SK-N-SH (cell line): Measurements from ENCODE around the gene CDC37. TPM values are rescaled to one million over a fixed set of nuclear protein-coding genes. Genes with fewer than 3 reads are reported as not detected.

Source experiments
- CTCF ChIA-PET: fragments of 300-600, 350-600 bp; formaldehyde crosslinking; extraction: SDS; loops from one replicate; lab custom pipeline; 2021; lab: Yijun Ruan, JAX
- POLR2A ChIA-PET: fragments of 350-600 bp; sonication (Branson Sonifier 250); formaldehyde crosslinking; extraction: SDS; loops from one replicate; lab custom pipeline; 2020; ENCODE audit warnings: antibody characterized with exemption, inconsistent platforms; lab: Yijun Ruan, JAX
- DNase-seq: peaks from one replicate; pipeline ENCODE4 v3.0.0; 2012
- H2AFZ ChIP-seq: fragments of 200-600 bp; sonication (generic); 2 replicates; pipeline ENCODE4 v1.8.1; 2016; ENCODE audit warnings: antibody characterized with exemption, mild to moderate bottlenecking, low read depth
- H3F3A ChIP-seq: fragments of 200-600 bp; sonication (generic); replicated peaks from 2 replicates; pipeline ENCODE3; 2016; ENCODE audit warnings: antibody characterized with exemption, mild to moderate bottlenecking; ENCODE audit not compliant: insufficient read depth
- H3K27ac ChIP-seq, 2 experiments: fragments of 200-500 bp in 1 of 2; fragments of 200-600 bp in 1 of 2; sonication (Bioruptor generic) in 1 of 2; sonication (generic), shearing (Covaris generic) in 1 of 2; 2 replicates each; pipeline versions ENCODE4 v1.5.1 to v1.6.1; 2014 to 2016; ENCODE audit warnings: low read depth in 2 of 2, inconsistent platforms in 1 of 2, low read length in 1 of 2, mild to moderate bottlenecking in 1 of 2, mixed read lengths in 1 of 2
- H3K27me3 ChIP-seq: fragments of 200-600 bp; sonication (generic), shearing (Covaris generic); 2 replicates; pipeline ENCODE4 v1.6.1; 2016; ENCODE audit warnings: mixed run types; ENCODE audit not compliant: insufficient read depth
- H3K36me3 ChIP-seq, 2 experiments: fragments of 200-500 bp in 1 of 2; fragments of 200-600 bp in 1 of 2; sonication (Bioruptor generic) in 1 of 2; sonication (generic) in 1 of 2; replicated peaks in 1 of 2; 2 replicates each; pipeline versions ENCODE3 to v1.5.1; 2014 to 2016; ENCODE audit warnings: low read length in 1 of 2, mild to moderate bottlenecking in 1 of 2; ENCODE audit not compliant: insufficient read depth in 2 of 2, control insufficient read depth in 1 of 2
- H3K4me1 ChIP-seq, 2 experiments: fragments of 200-500 bp in 1 of 2; fragments of 200-600 bp in 1 of 2; sonication (Bioruptor generic) in 1 of 2; sonication (generic), shearing (Covaris generic) in 1 of 2; 2 replicates each; pipeline versions ENCODE4 v1.5.1 to v1.6.1; 2014 to 2016; ENCODE audit warnings: low read depth in 1 of 2, low read length in 1 of 2, mixed run types in 1 of 2; ENCODE audit not compliant: insufficient read depth in 2 of 2, control insufficient read depth in 1 of 2
- H3K4me2 ChIP-seq: fragments of 200-600 bp; sonication (generic), shearing (Covaris generic); 2 replicates; pipeline ENCODE4 v1.6.1; 2017; ENCODE audit warnings: mixed run types
- H3K4me3 ChIP-seq, 2 experiments: fragments of 200-500 bp in 1 of 2; fragments of 200-600 bp in 1 of 2; sonication (Bioruptor generic) in 1 of 2; sonication (generic), shearing (Covaris generic) in 1 of 2; 2 replicates each; pipeline versions ENCODE4 v1.5.1 to v1.8.1; 2014 to 2016; ENCODE audit warnings: low read depth in 2 of 2, inconsistent platforms in 1 of 2, low read length in 1 of 2, mild to moderate bottlenecking in 1 of 2, mixed read lengths in 1 of 2, moderate library complexity in 1 of 2
- H3K79me2 ChIP-seq: fragments of 200-600 bp; sonication (generic); 2 replicates; pipeline ENCODE4 v1.8.1; 2017; ENCODE audit warnings: mild to moderate bottlenecking; ENCODE audit not compliant: insufficient read depth
- H3K9ac ChIP-seq: fragments of 200-600 bp; sonication (generic); 2 replicates; pipeline ENCODE4 v1.6.1; 2017; ENCODE audit warnings: mixed run types
- H3K9me2 ChIP-seq: fragments of 200-600 bp; sonication (generic); 2 replicates; pipeline ENCODE4 v1.6.1; 2017; ENCODE audit warnings: mixed run types
- H3K9me3 ChIP-seq: fragments of 200-600 bp; sonication (generic); 2 replicates; pipeline ENCODE4 v1.6.1; 2017; ENCODE audit warnings: mixed run types, mild to moderate bottlenecking, moderate library complexity
- H4K20me1 ChIP-seq: fragments of 200-600 bp; sonication (generic); 2 replicates; pipeline ENCODE4 v1.6.1; 2017; ENCODE audit warnings: mild to moderate bottlenecking, mixed run types; ENCODE audit not compliant: insufficient read depth
- ELF1 ChIP-seq: IDR thresholded peaks from 2 replicates; pipeline ENCODE4 v1.4.0; 2012
- EZH2phosphoT487 ChIP-seq: fragments of 200-600 bp; sonication (generic); IDR thresholded peaks from 2 replicates; pipeline ENCODE4 v1.6.1; 2017; ENCODE audit warnings: low read depth, mixed run types, mild to moderate bottlenecking, antibody characterized with exemption, moderate library complexity, borderline replicate concordance
- FOSL2 ChIP-seq: IDR thresholded peaks from 2 replicates; pipeline ENCODE4 v1.4.0; 2012; ENCODE audit warnings: low read depth, mild to moderate bottlenecking, moderate library complexity, borderline replicate concordance
- FOXM1 ChIP-seq: IDR thresholded peaks from 2 replicates; pipeline ENCODE4 v1.4.0; 2012; ENCODE audit warnings: low read depth, mild to moderate bottlenecking
- MXI1 ChIP-seq: IDR thresholded peaks from 2 replicates; pipeline ENCODE4 v1.6.1; 2012; ENCODE audit warnings: mild to moderate bottlenecking, low read depth, low read length, improper control_type of control experiment
- RAD21 ChIP-seq: IDR thresholded peaks from 2 replicates; pipeline ENCODE4 v1.6.1; 2012; ENCODE audit warnings: mild to moderate bottlenecking, low read length
- RCOR1 ChIP-seq: fragments of 150-350 bp; IDR thresholded peaks from 2 replicates; pipeline ENCODE4 v1.6.1; 2017; ENCODE audit warnings: antibody characterized with exemption, low read length
- REST ChIP-seq: IDR thresholded peaks from 2 replicates; pipeline ENCODE4 v1.6.1; 2012; ENCODE audit warnings: mild to moderate bottlenecking, low read depth, low read length, moderate library complexity
- RXRA ChIP-seq: IDR thresholded peaks from 2 replicates; pipeline ENCODE4 v1.4.0; 2012; ENCODE audit warnings: low read depth, mild to moderate bottlenecking, borderline replicate concordance
- SIN3A ChIP-seq: IDR thresholded peaks from 2 replicates; pipeline ENCODE4 v1.6.1; 2012; ENCODE audit warnings: low read depth, mild to moderate bottlenecking, low read length, moderate library complexity, borderline replicate concordance
- SMC3 ChIP-seq: IDR thresholded peaks from 2 replicates; pipeline ENCODE4 v1.6.1; 2012; ENCODE audit warnings: low read depth, low read length, improper control_type of control experiment
- TAF1 ChIP-seq: IDR thresholded peaks from 2 replicates; pipeline ENCODE4 v1.6.1; 2012; ENCODE audit warnings: low read depth, mild to moderate bottlenecking, low read length, moderate library complexity, borderline replicate concordance
- TCF12 ChIP-seq: IDR thresholded peaks from 2 replicates; pipeline ENCODE4 v1.4.0; 2012
- TEAD4 ChIP-seq: IDR thresholded peaks from 2 replicates; pipeline ENCODE4 v1.4.0; 2012; ENCODE audit warnings: mild to moderate bottlenecking, borderline replicate concordance; ENCODE audit not compliant: insufficient read depth
- USF2 ChIP-seq: fragments of 150-350 bp; IDR thresholded peaks from 2 replicates; pipeline ENCODE4 v1.6.1; 2017; ENCODE audit warnings: antibody characterized with exemption, low read length, low read depth, borderline replicate concordance
- ZBTB33 ChIP-seq: IDR thresholded peaks from 2 replicates; pipeline ENCODE4 v1.4.0; 2012; ENCODE audit warnings: low read depth, borderline replicate concordance
- WGBS: methylation state at CpG from one replicate; pipeline ENCODE4 v1.1.6; 2017; ENCODE audit warnings: low lambda C conversion rate; 5-methylcytosine and 5-hydroxymethylcytosine counted together
- polyA plus RNA-seq, 3 experiments: library from polyadenylated mRNA; depleted of rRNA; stranded (reverse); fragments of >200 nt; gene quantifications; 2 replicates each; pipeline ENCODE4 v1.2.3, GENCODE V29; 2012

Gene CDC37
- polyA plus RNA-seq, 1 of the 3 experiments (the other 2 are of a cell fraction) = 1,026 TPM

- TF ChIP-seq TEAD4 (no peak), ZBTB33 (no peak), SIN3A (no peak), RXRA (no peak), FOXM1 (no peak), EZH2phosphoT487 (no peak), SMC3 (no peak)
Observed at GRCh38 chr19:10419646-10420443, 16.5 kb upstream of the CDC37 start (continued).

GRCh38 chr19:10419200-10419645 lies 15.9 kb upstream of the CDC37 start:
- no peaks in the 10 kb centered on the region for H3K36me3 ChIP-seq
- no peak overlapping the region for H3K27ac ChIP-seq
- H3K27me3 ChIP-seq = peaks cover 55% of the 10 kb centered on the region
- 7% methylated on average over 18 of the region's 40 CpGs for WGBS
- peak overlapping the region; percentile 12 to 51; a peak in 3 of 4 replicates for H3K4me3 ChIP-seq
- ChIA-PET CTCF (interaction anchor here (1.3 to 11.8 kb wide), 4 partner anchors 9 to 29 kb away, joined by 5 to 313 read pairs (median 66); partner anchors contain the start of gene CDC37), POLR2A (no interaction called here)
- DNase-seq = peak; percentile 51
- no peaks in the 10 kb centered on the region for H3K9me3 ChIP-seq
- no peak overlapping the region for H2AFZ ChIP-seq
- H3K9me2 ChIP-seq = no peaks in the 10 kb centered on the region
- H3K4me1 ChIP-seq = peaks cover 5 to 13% of the 10 kb centered on the region in 2 experiments; a peak in 1 of 4 replicates
- H3K79me2 ChIP-seq = no peaks in the 10 kb centered on the region
- no peak overlapping the region for H3K9ac ChIP-seq
- TF ChIP-seq USF2 (no peak), FOSL2 (no peak; the same call in 1 of the 2 replicates), ELF1 (no peak), REST (no peak), RAD21 (no peak), SMC3 (no peak), TCF12 (no peak), RCOR1 (no peak), TAF1 (no peak), MXI1 (no peak)
- H3F3A ChIP-seq = peaks cover 28% of the 10 kb centered on the region
- peak overlapping the region; percentile 78 for H3K4me2 ChIP-seq
- H4K20me1 ChIP-seq = no peaks in the 10 kb centered on the region
